HUDEP-2 (cell line): Measurements from ENCODE around the gene MEGF6.
"Not testable (repeated sequence)": the region's sequence is repeated elsewhere in the genome, so short reads cannot be mapped to it uniquely, and the experiment has no call there.

ENCODE experiments used
- DNase-seq, 76 experiments: peaks; one replicate each; lab custom pipeline; 2025; ENCODE audit not compliant: unreplicated experiment in 76 of 76; lab: John Stamatoyannopoulos, UW

The MEGF6 gene

DNA sequence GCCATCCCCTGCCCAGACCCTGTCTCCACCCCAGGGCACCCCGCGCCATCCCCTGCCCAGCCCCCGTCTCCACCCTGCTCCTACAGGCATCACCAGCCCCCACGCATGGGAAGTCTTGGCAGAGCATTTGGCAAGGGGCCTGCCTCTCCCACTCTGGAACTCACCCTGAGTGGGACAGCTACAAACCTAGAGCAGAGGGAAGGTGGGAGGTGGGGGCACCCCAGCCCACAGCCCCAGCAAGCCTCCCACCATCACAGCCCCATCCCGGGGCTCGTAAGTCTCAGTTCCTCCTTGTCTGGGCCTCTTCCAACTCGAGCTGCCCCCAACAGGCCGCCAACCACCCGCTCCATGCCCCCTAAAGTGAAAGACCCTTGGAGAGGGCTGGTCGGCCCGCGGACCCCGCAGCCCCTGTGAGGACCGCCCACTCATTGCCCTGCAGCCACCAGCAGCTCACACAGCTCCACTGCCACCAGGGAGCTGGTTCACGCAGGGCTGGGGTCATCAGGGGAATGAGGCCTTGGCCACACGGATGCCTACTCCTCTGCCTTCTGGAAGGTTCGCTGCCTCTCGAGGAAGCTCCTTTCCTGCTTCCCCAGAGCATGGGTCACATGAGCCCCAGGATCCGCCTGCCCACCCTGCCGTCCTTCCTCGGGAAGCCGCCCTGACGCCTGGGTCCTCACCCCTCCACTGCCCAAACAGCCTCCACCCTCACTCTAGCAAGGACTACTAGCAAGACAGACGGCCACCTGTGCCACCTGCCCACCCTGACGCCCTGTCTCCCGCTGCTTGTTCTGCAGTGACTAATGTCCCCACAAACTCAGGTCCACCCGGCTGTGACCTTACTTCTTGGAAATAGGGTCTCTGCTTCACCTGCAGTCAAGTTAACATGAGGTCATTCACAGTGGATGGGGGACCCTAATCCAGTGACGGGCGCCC lies 14.4 kb downstream of the MEGF6 start:
- no peak for DNase-seq

DNA sequence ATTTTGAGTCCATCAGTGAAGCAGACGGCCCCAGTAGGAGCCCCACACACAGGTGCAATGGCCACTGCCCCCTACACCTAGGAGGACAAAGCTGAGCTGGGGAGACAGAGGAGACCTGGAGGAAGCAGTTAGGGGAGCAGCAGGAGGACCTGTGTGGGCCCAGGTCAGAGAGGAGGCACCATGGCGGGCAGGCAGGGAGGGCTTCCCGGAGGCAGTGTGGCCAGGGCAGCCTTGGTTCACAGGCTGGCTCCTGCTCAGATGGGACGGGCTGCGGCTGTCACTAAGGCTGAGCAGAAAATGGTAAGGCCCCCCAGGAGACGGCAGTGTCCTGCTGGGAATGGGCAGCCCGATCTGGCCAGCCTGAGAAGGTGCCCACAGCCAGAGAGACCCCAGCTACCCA lies 15.4 kb downstream of the MEGF6 start:
- no peak for DNase-seq

DNA sequence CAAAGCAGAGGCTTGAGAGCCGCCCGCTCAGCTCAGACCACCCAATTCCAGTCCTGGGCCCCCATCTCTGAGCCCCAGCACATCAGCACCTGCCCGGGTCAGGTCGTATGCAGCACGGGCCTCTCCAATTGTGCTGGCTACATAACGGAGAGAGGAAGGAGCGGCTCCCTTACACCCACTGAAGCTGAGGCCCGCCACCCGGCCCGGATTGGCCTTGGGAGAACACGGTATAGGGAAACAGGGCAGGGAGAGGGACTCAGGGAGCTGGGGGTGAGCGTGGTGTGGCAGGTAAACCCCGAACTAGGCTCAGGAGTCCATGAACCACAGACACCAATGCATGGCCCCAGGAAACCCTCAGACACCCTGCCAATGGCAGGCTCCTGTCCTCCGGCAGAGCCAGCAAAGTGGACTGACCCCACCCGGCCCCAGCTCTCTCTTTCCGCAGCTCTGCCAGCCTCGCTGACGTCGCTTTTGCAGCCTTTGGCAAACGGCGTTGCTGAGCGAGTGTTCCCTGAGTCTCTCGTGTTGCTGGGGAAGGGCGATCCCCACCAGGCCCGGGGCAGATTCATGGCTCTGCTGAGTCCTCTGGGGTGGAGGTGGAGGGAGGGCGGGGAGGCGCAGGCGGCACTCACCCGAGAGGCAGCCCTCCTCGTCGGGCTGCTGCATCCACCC lies 16.5 kb downstream of the MEGF6 start:
- no peak for DNase-seq

DNA sequence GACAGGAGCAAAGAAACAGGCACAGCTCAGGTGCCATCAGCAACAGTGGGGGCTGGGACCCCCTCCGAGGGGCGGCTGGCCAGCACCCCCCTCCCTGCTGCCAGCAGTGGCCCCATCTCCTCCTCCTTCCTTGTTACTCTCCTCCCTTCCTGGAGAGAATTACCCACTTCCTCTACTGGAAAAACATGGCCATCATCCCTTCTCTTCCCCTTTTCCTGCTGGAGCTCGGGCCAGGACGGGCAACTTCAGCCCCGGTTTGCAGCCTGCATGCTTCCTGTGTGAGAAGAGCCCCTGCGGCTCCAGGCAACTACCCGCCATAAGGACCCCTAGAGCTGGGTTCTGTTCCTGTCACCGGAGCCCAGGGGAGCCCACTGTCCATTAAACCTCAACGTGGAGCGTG lies 17.6 kb downstream of the MEGF6 start:
- DNase-seq: no peak

DNA sequence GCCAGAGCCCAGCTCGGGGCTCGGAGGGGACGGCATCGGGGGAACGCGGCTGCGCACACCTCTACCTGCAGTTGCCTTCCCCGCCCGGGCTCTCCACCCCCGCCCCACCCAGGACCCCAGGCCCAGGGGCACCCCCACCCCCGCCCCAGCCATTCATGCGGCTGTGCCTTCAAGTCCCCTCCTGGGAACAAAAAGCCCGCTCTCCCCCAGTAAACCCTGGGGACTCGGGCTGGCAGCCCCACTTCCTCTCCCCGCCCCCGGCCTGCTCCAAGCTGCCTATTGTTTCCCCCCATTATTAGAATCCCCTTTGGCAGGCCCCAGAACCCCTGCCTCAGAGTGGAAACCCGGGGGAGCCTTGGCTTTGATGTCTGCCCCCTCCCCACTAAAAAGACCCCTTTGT lies 18.0 kb downstream of the MEGF6 start:
- DNase-seq: no peak

DNA sequence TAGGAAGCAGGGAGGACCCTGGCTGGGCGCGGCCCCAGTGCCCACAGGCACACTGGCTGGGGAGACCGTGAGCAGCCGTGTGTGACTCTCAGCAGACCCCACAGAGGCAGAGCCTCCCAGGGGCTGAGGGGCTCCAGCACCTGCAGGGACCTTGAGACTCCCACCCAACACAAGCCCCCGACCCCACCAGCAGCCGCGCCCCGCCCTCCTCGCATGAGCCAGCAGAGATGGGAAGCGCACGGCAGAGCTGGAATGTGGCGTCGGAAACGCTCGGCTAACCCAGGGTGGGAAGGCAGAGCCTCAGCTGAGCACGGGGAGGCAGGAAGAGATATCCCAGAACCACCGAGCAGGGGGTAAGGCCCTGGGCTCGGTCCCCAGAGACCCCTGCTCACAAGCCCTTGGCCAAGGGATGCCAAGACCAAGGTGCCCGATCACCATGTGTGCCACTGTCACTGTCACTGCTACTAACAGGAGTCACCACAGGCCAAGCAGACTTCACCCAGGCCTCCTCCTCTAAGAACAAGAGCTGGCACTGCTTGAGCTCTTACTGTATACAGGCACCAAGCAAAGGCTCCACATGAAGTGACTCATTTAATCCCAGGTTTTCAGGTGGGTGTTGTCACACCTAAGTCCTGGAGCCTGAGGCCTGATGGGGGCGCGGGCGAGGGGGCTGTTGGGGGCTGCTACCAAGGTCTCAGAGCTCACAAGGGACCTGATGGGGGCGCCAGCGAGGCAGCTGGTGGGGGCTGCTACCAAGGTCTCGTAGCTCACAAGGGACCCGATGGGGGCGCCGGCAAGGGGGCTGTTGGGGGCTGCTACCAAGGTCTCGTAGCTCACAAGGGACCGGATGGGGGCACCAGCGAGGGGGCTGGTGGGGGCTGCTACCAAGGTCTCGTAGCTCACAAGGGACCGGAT lies 20.1 kb downstream of the MEGF6 start:
- DNase-seq: no peak

DNA sequence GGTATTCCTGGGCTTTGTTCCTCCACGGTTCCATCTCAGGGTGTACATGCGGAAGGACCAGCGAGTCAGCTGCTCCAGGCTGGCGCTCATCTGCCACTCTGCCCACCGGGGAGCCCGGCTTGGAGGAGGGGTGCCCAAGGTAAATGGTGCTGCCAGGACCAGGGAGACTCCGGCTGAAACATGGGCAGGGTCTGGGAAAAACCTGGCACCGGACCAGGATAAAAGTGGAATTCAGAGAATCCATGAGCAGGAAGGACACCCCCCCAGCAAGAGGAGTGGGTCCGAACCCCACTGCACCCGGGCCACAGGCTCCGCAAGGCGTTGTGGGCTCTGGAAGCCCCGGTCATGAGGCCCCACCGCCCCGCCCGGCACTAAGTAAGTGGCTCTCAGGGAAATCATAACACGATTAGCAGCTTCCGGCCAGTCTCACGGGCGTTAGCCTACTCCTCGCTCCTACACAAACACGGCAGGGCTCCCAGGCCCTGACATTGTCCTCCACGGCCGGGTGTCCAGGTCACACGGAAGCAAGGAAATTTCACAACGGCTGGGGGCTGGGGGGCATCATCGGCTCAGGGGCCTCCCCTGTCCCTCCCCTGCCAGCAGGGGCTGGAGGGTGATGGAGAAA lies 21.1 kb downstream of the MEGF6 start:
- DNase-seq: no peak

DNA sequence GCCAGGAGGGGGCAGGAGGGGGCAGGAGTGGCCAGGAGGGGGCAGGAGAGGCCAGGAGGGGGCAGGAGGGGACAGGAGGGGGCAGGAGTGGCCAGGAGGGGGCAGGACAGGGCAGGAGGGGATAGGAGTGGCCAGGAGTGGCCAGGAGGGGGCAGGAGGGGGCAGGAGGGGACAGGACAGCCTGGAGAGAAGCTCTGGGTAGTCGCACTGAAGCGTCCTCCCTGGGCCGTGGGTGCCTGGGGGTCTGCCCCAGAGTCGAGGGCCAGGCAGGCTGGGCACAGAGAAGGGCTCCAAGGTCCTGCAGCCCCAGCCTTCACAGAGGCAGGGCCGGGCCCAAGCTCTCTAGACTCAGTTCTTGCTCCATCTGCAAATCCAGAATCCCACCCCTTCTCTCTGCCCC lies 22.9 kb downstream of the MEGF6 start:
- no peak for DNase-seq

DNA sequence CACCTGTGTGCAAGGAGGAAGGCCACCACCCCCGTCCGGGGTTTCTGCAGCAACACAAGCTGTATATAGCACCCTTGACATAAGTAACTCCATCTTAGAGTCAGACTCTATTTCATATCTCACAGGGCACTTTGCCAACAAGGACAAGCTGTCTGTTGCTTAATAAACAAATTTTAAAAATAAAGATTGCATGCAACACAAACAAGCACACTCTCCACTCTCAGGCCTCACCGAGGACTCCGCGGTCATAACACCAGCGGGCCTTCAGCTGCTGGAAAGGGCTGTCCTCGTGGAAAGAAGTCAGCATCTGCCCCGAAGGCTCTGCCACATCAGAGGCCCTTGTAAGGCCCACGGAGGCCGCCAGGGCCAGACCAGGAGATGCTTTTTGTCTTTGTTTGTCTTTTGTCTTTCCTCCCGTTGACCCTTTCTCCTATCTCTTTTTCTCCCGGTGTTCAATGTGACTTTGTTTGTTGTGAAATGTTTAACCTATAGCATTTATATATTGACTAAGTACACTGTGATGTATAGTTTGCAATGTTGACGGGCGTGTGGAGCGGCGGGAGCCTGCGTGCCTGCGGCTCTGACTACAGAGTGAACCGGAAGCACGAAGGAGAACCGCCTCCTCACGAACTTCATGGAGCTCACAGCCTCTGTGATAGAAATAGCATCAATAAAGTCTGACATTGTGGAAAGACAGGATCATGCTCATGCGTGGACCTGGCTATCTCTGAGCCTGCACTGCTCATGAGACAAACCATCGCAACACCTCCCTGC lies 24.1 kb downstream of the MEGF6 start:
- no peak for DNase-seq

DNA sequence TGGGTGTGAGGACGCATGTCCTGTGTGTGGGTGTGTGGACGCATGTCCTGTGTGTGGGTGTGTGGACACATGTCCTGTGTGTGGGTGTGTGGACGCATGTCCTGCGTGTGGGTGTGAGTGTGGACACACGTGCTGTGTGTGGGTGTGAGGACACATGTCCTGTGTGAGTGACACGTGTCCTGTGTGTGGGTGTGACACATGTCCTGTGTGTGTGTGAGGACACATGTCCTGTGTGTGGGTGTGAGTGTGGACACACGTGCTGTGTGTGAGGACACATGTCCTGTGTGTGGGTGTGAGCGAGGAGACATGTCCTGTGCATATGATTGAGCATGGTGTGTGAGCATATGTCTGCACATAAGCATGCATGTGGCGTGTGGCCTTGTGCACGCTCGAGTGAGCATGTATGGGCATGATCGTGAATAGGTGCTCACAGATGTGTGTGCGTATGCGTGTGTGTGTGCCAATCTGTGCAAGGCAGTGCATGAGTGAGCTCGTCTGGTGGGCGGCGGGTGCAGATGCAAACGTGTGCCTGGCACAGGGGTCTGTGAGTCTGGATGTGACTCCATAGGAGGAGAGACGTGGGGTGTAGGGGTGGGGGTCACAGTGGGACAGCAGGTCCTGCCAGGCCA lies 25.3 kb downstream of the MEGF6 start:
- DNase-seq: no peak

DNA sequence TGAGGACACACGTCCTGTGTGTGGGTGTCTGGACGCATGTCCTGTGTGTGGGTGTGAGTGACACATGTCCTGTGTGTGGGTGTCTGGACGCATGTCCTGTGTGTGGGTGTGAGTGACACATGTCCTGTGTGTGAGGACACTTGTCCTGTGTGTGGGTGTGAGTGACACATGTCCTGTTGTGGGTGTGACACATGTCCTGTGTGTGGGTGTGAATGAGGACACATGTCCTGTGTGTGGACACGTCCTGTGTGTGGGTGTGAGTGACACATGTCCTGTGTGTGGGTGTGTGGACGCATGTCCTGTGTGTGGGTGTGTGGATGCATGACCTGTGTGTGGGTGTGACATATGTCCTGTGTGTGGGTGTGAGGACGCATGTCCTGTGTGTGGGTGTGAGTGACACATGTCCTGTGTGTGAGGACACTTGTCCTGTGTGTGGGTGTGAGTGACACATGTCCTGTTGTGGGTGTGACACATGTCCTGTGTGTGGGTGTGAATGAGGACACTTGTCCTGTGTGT lies 25.9 kb downstream of the MEGF6 start:
- DNase-seq: not testable (repeated sequence)

DNA sequence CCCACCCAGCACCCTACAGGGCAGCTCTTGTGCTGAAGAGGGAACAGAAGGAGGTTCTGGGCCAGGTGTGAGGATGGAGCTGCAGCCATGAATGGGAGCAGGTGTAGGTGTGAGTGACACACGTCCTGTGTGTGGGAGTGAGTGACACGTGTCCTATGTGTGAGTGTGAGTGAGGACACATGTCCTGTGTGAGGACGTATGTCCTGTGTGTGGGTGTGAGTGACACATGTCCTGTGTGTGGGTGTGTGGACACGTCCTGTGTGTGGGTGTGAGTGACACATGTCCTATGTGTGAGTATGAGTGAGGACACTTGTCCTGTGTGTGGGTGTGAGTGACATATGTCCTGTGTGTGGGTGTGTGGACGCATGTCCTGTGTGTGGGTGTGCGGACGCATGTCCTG lies 26.4 kb downstream of the MEGF6 start:
- DNase-seq: no peak

DNA sequence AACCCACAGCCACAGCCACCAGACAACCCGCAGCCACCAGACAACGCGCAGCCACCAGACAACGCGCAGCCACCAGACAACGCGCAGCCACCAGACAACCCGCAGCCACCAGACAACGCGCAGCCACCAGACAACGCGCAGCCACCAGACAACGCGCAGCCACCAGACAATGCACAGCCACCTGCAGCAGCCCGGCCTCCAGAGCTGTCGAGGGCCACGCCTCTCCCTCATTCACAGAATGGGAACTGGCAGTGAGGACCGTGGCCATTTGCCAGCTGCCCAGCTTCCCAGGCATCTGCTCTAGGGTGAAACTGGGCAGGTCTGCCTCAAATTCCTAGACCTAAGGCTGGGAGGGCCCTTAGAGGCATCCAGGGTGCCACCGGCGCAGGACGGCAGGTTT lies 27.6 kb downstream of the MEGF6 start:
- not testable (repeated sequence) for DNase-seq

DNA sequence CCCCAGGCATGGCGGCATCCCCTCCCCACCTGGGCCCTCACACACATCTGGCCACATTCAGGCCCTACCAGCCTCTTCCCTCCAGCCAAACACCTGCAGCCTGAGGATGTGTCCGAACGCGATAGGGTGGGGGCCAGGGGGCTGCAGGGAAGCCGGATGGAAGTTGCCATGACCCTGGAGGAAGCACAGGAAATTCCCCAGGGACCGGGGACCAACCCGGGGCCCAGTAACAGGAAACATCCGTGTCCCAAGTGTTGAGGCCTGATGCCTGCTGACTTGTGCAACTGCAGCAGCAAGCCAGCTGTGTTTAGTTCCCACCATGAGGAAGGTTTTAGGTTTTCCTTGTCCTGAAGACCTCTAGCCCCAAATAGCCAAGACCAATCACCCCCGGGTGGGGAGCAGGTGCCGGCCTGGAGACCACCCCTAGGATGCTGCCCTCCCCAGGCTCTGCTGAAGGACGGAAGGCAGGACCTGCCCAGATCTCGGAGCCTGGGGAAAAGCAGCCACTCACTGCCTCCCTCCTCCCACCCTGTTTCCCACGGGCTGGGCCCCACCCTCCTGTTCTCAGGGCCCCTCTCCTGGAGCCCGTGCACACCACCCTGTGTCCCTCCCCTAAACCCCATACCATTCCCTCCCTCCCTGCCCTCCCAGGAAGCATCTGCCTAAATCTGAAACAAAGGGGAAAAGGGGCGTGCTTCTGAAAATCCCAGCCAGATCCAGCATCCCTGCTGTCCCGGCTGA lies 29.8 kb downstream of the MEGF6 start:
- DNase-seq: no peak

DNA sequence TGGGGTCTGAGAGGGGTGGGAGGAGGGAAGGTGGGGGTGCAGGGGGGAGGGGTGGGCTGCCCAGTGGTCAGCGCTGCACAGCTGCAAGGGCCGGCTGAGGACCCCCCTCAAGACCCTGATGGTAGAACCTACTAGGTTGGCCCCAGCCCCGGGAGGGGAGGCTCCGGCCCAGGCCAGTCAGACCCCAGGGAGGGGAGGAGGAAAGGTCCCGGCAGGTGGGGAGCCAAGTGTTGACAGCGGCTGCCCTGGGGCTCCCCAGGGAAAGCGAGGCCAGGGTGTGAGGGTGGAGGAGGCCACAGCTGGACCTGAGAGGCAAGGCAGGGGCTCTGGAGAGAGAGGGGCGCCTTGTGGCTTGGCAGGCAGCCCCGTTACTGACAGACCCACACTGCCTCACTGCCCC lies 31.1 kb downstream of the MEGF6 start:
- DNase-seq: no peak

DNA sequence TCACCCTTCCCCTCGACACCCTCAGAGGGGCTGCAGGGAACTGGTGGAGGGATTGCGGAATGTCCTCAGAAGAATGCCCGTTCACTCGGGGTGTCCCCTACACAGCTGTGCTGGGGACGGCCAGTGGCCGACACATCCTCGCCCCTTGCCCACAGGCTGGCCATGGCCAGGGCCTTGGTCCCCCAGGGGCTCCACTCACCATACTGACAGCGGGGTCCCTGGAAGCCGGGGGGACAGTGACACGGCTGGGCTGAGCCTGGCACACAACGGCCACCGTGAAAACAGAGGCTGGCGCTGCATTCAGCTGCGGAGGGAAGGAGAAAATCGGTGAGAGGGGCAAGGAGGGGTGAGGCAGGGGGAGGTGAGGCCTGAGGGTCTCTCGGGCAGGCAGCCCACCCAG lies 31.7 kb downstream of the MEGF6 start:
- DNase-seq: no peak

DNA sequence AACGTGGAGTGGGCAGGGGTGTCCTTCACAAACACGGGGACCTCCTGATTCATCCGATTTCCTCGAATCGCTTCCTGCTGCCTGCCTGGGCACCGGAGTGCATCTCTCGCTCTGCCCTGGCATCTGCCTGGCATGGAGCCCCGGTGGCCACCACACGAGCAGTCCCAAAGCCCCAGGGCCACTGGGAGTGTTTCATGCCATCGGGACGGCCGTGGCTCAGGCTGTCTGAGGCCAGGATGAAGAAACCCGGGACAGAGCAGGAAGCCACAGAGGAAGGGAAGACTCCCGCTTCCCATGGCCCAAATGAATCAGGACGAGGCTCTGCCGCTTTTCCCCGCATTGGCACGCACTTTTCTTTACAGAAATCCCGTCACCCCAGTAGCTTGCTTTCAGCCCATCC lies 32.4 kb downstream of the MEGF6 start:
- DNase-seq: no peak

DNA sequence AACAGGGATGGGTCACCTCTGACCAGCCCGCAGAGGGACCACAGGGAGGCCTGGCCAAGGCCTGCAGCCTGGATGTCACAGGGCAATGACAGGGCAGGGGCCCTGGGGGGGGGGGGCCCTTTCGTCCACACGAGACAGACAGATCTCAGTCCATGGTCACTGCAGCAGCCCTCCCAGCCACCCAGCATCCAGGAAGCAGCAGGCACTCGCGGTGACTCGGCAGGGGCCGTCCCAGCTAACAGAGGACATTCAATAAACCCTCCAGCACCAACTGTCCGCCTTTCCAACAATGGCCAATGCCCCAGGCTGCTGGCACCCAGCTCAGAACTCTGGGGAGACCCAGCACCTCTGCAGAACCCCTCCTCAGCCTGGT lies 32.9 kb downstream of the MEGF6 start:
- no peak for DNase-seq
